ENCODE measurements around the gene MORN3.

- TF ChIP-seq EZH2 (IDR thresholded peaks at IDR 0.05; ENCODE audit: low read depth, low read length, severe bottlenecking) (no peak), SIN3A (conservative IDR thresholded peaks at IDR 0.05 in 1 of 2, IDR thresholded peaks at IDR 0.05 in 1 of 2; ENCODE audit: low read depth in 1 of 2, low read length in 2 of 2) (no peak), MAX (IDR thresholded peaks at IDR 0.05) (no peak), POLR2A (IDR thresholded peaks at IDR 0.05; ENCODE audit: control extremely low read depth in 1 of 2, low read depth in 2 of 2, low read length in 2 of 2) (no peak), ZNF274 (IDR thresholded peaks at IDR 0.05; ENCODE audit: borderline replicate concordance, extremely low read depth, low read length) (no peak), POU5F1 (IDR thresholded peaks at IDR 0.05; ENCODE audit: low read depth, low read length) (no peak), YY1 (IDR thresholded peaks at IDR 0.05; ENCODE audit: low read depth, low read length) (no peak), POLR2AphosphoS5 (IDR thresholded peaks at IDR 0.05; ENCODE audit: low read depth, low read length) (no peak), JUN (IDR thresholded peaks at IDR 0.05; ENCODE audit: low read depth, low read length) (no peak), EGR1 (IDR thresholded peaks at IDR 0.05; ENCODE audit: borderline replicate concordance, low read depth, low read length) (no peak)
Observed at GRCh38 chr12:121663610-121663929, 5.9 kb downstream of the MORN3 start.

All from H1 (cell line).